DOHH2 (cell line): Measurements from ENCODE around the gene PAX1.

Experiments used
- H3F3A ChIP-seq: fragments of 200-600 bp; sonication (generic), shearing (Covaris generic); 2 replicates; pipeline ENCODE4 v1.6.0; 2016; ENCODE audit warnings: antibody characterized with exemption, mild to moderate bottlenecking; ENCODE audit not compliant: control insufficient read depth, insufficient read depth
- H3K27ac ChIP-seq: fragments of 200-600 bp; sonication (generic); 2 replicates; pipeline ENCODE4 v1.5.1; 2014; ENCODE audit warnings: low read depth, mild to moderate bottlenecking, low read length, moderate library complexity
- H3K27me3 ChIP-seq: fragments of 200-600 bp; sonication (generic); 2 replicates; pipeline ENCODE4 v1.6.1; 2014; ENCODE audit warnings: mild to moderate bottlenecking, low read length, mixed read lengths; ENCODE audit not compliant: control insufficient read depth
- H3K36me3 ChIP-seq: fragments of 200-600 bp; sonication (generic); 2 replicates; pipeline ENCODE4 v1.6.1; 2014; ENCODE audit warnings: mild to moderate bottlenecking, low read length, moderate library complexity, mixed read lengths; ENCODE audit not compliant: control insufficient read depth
- H3K4me1 ChIP-seq: fragments of 200-600 bp; sonication (generic); 2 replicates; pipeline ENCODE4 v1.6.1; 2014; ENCODE audit warnings: mild to moderate bottlenecking, low read length, mixed read lengths; ENCODE audit not compliant: control insufficient read depth
- H3K4me2 ChIP-seq: fragments of 200-600 bp; sonication (generic); 2 replicates; pipeline ENCODE4 v1.6.0; 2014; ENCODE audit warnings: mild to moderate bottlenecking, low read length, moderate library complexity
- H3K4me3 ChIP-seq: fragments of 200-600 bp; sonication (generic); 2 replicates; pipeline ENCODE4 v1.5.1; 2014; ENCODE audit warnings: mild to moderate bottlenecking, low read length, mixed read lengths
- H3K79me2 ChIP-seq: fragments of 200-600 bp; sonication (generic); 2 replicates; pipeline ENCODE4 v1.6.1; 2014; ENCODE audit warnings: mild to moderate bottlenecking, low read length, mixed read lengths; ENCODE audit not compliant: control insufficient read depth
- H3K9me2 ChIP-seq: fragments of 200-600 bp; sonication (generic); replicated peaks from 2 replicates; pipeline ENCODE4 v1.6.1; 2014; ENCODE audit warnings: mild to moderate bottlenecking, low read length, mixed read lengths; ENCODE audit not compliant: control insufficient read depth
- H3K9me3 ChIP-seq: fragments of 200-600 bp; sonication (generic); 2 replicates; pipeline ENCODE4 v1.6.1; 2014; ENCODE audit warnings: antibody characterized with exemption, low read length, mixed read lengths; ENCODE audit not compliant: control insufficient read depth, insufficient read depth
- H4K20me1 ChIP-seq: fragments of 200-600 bp; sonication (generic); 2 replicates; pipeline ENCODE4 v1.6.0; 2014; ENCODE audit warnings: low read depth, mild to moderate bottlenecking, antibody characterized with exemption, low read length, moderate library complexity; ENCODE audit not compliant: control insufficient read depth, insufficient read depth
- EZH2phosphoT487 ChIP-seq: fragments of 200-600 bp; sonication (generic); IDR thresholded peaks from 2 replicates; pipeline ENCODE4 v1.6.1; 2017; ENCODE audit warnings: borderline replicate concordance, mild to moderate bottlenecking, antibody characterized with exemption, low read length, moderate library complexity, mixed read lengths
- TF ChIP-seq, protein P1 (sequence below): fragments of 200-600 bp; sonication (generic); IDR thresholded peaks from one replicate; pipeline ENCODE4 v1.5.1; 2014; ENCODE audit warnings: antibody characterized with exemption, mild to moderate bottlenecking, low read depth, low read length; ENCODE audit not compliant: poor library complexity, severe bottlenecking

Gene PAX1

DNA sequence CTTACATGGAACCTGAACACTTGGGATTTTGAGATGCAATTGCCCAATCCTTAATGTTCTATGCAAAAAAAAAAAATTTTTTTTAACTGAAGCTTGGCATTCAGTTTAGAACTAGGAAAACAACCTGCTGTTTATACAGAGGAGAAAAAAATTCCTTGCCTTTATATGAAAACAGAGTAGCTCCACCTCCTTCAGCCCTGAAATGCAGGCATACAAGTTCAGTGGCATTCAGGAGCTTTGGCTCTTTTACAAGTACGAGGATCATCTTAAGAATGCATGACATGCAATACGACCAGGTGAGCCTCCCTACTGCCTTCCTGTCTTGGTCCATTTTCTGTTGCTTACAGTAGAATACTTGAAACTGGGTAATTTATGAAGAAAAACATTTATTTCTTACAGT lies 20.4 kb downstream of the PAX1 start:
- Histone ChIP-seq H3K9me3 (no peaks in the 10 kb centered on the region; the same call in 1 of the 2 replicates), H3K9me2 (no peaks in the 10 kb centered on the region; the same call in 1 of the 2 replicates), H4K20me1 (no peaks in the 10 kb centered on the region), H3K27me3 (no peaks in the 10 kb centered on the region), H3K4me3 (no peak overlapping the region), H3K27ac (no peak overlapping the region), H3K4me1 (no peaks in the 10 kb centered on the region), H3F3A (no peaks in the 10 kb centered on the region), H3K36me3 (no peaks in the 10 kb centered on the region), H3K79me2 (no peaks in the 10 kb centered on the region), H3K4me2 (no peak overlapping the region)
- TF ChIP-seq, protein P1, sequence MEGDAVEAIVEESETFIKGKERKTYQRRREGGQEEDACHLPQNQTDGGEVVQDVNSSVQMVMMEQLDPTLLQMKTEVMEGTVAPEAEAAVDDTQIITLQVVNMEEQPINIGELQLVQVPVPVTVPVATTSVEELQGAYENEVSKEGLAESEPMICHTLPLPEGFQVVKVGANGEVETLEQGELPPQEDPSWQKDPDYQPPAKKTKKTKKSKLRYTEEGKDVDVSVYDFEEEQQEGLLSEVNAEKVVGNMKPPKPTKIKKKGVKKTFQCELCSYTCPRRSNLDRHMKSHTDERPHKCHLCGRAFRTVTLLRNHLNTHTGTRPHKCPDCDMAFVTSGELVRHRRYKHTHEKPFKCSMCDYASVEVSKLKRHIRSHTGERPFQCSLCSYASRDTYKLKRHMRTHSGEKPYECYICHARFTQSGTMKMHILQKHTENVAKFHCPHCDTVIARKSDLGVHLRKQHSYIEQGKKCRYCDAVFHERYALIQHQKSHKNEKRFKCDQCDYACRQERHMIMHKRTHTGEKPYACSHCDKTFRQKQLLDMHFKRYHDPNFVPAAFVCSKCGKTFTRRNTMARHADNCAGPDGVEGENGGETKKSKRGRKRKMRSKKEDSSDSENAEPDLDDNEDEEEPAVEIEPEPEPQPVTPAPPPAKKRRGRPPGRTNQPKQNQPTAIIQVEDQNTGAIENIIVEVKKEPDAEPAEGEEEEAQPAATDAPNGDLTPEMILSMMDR = no peak
- no peak for TF ChIP-seq EZH2phosphoT487

DNA sequence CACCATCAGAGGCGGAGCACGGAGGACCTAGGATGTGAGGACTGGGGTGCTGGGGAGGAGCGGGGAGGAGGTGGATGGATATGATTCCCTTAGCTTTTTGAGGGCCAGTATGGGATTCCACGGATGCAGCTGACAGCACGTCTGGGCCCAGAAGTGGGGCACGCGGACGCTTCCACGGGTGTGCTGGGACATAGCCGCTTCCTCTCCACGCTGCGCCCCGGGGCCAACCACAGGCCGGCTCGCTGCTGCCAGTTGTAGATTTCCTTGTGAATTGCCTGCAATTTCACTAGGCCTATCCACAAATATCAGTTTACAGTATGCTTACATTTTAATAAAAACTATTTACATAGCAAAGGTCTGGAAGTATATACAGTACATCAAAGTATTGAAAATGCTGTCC lies 23.9 kb downstream of the PAX1 start:
- H3K36me3 ChIP-seq = no peaks in the 10 kb centered on the region
- no peaks in the 10 kb centered on the region for H3K4me1 ChIP-seq
- TF ChIP-seq, protein P1 = no peak
- no peak for TF ChIP-seq EZH2phosphoT487

DNA sequence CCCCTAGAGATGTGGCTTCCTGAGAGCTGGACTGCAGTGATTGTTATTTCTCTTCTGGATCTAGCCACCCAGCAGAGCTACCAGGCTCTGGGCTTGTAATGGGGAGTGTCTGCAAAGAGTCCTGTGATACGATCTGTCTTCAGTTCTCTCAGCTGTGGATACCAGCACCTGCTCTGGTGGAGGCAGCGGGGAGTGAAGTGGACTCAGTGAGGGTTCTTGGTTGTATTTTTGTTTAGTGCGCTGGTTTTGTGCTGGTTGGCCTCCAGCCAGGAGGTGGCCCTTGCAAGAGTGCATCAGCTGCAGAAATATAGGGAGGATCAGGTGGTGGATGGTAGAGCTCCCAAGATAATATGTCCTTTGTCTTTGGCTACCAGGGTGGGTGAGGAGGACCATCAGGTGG lies 33.7 kb downstream of the PAX1 start:
- Histone ChIP-seq H3F3A (no peaks in the 10 kb centered on the region), H4K20me1 (no peaks in the 10 kb centered on the region), H3K9me3 (no peaks in the 10 kb centered on the region), H3K79me2 (no peaks in the 10 kb centered on the region), H3K36me3 (no peaks in the 10 kb centered on the region), H3K27me3 (no peaks in the 10 kb centered on the region), H3K4me1 (no peaks in the 10 kb centered on the region), H3K4me3 (no peak overlapping the region), H3K27ac (no peak overlapping the region), H3K4me2 (no peak overlapping the region), H3K9me2 (no peaks in the 10 kb centered on the region)
- TF ChIP-seq, protein P1 = no peak
- TF ChIP-seq EZH2phosphoT487 = no peak

More for the DNA sequence above, 23.9 kb downstream of the PAX1 start:
- no peaks in the 10 kb centered on the region for H3K27me3 ChIP-seq
- H3K9me3 ChIP-seq = no peaks in the 10 kb centered on the region; the same call in 1 of the 2 replicates
- no peak overlapping the region for H3K27ac ChIP-seq
- H3F3A ChIP-seq = no peaks in the 10 kb centered on the region
- no peaks in the 10 kb centered on the region for H4K20me1 ChIP-seq
- no peak overlapping the region for H3K4me3 ChIP-seq
- no peaks in the 10 kb centered on the region; the same call in 1 of the 2 replicates for H3K9me2 ChIP-seq
- H3K4me2 ChIP-seq = no peak overlapping the region
- no peaks in the 10 kb centered on the region for H3K79me2 ChIP-seq
